Measurements from ENCODE around the gene AVL9. TPM values are rescaled to one million over a fixed set of nuclear protein-coding genes. Genes with fewer than 3 reads are reported as not detected.

AVL9 gene
- total and polyA plus RNA-seq, 9 of the 15 experiments (the other 6 are each of a cell fraction or from before 2014, with no cell fraction given) = 6.4 to 66.2 (median 30.1) TPM

- TF ChIP-seq ILK (tag; IDR thresholded peaks at IDR 0.05; ENCODE audit: borderline replicate concordance, low read depth) = peak; percentile 46; the same call in 1 of the 2 replicates
- no peak for TF ChIP-seq HCFC1 (IDR thresholded peaks at IDR 0.05; ENCODE audit: low read depth, low read length)
- peak; percentile 85 for TF ChIP-seq SMAD3 (CRISPR knock-in tag; conservative IDR thresholded peaks at IDR 0.05)
- no peak for TF ChIP-seq TRIM24 (IDR thresholded peaks at IDR 0.05)
- no peak for TF ChIP-seq FOXJ2 (tag; IDR thresholded peaks at IDR 0.05)
- peak; percentile 89 for TF ChIP-seq GTF2A2 (tag; IDR thresholded peaks at IDR 0.05)
- no peak for TF ChIP-seq RBM17 (IDR thresholded peaks at IDR 0.05; ENCODE audit: borderline replicate concordance, low read depth, low read length)
- no peak for TF ChIP-seq KAT7 (CRISPR knock-in tag; IDR thresholded peaks at IDR 0.05; ENCODE audit: borderline replicate concordance)
- no peak for TF ChIP-seq CHD2 (IDR thresholded peaks at IDR 0.05; ENCODE audit: low read depth, low read length)
- TF ChIP-seq NR2C1 (IDR thresholded peaks at IDR 0.05) = no peak
- TF ChIP-seq NR2C1 (tag; IDR thresholded peaks at IDR 0.05) = peak; percentile 78
- TF ChIP-seq HMG20A (CRISPR knock-in tag; conservative IDR thresholded peaks at IDR 0.05) = no peak
- no peak for TF ChIP-seq RFX7 (CRISPR knock-in tag; IDR thresholded peaks at IDR 0.05)
- no peak for TF ChIP-seq BRCA1 (IDR thresholded peaks at IDR 0.05)
- no peak for TF ChIP-seq BRCA1 (CRISPR knock-in tag; IDR thresholded peaks at IDR 0.05)
- TF ChIP-seq RFX1 (IDR thresholded peaks at IDR 0.05) = no peak
- TF ChIP-seq SNRNP70 (optimal IDR thresholded peaks at IDR 0.05; ENCODE audit: low read depth, low read length) = no peak
- no peak for TF ChIP-seq MED1 (CRISPR knock-in tag; IDR thresholded peaks at IDR 0.05; ENCODE audit: borderline replicate concordance)
- TF ChIP-seq ETV6 (IDR thresholded peaks at IDR 0.05; ENCODE audit: borderline replicate concordance in 1 of 2, low read depth in 2 of 2, low read length in 1 of 2) = no peak
- no peak for TF ChIP-seq ETV6 (CRISPR knock-in tag; IDR thresholded peaks at IDR 0.05; ENCODE audit: borderline replicate concordance)
- TF ChIP-seq ZFP1 (CRISPR knock-in tag; IDR thresholded peaks at IDR 0.05) = no peak
- TF ChIP-seq ID3 (CRISPR knock-in tag; IDR thresholded peaks at IDR 0.05) = peak; percentile 62; the same call in 1 of the 2 replicates
- peak; percentile 57; the same call in 1 of the 2 replicates for TF ChIP-seq ID3 (tag; IDR thresholded peaks at IDR 0.05)
- no peak for TF ChIP-seq CREB5 (CRISPR knock-in tag; IDR thresholded peaks at IDR 0.05)
Observed at GRCh38 chr7:32539366-32539765, 44.1 kb downstream of the AVL9 start (continued).

Measured in K562 (cell line).